K562 treated with DMSO at 1 percent for 4 hours (cell line): ENCODE results near the gene ASB1. TPM values are rescaled to one million over a fixed set of nuclear protein-coding genes. Genes with fewer than 3 reads are reported as not detected.

Experiments used
- total RNA-seq: library from RNA; unstranded; fragments of 300-600 nt; gene quantifications from 2 replicates; pipeline ENCODE4 v1.2.3, GENCODE V29; 2022; ENCODE audit not compliant: insufficient read depth

Gene ASB1
- 9.3 and 14.0 TPM in 2 replicates for total RNA-seq

GRCh38 chr2:238426568-238427434 lies at the start of gene ASB1:
Gene ASB1, plus strand, starts transcription at chr2:238426927. Its CDS starts 144 bp downstream, at chr2:238427071.

Other genes starting within 250 kb of the ASB1 start
- 27.4 and 27.6 TPM in 2 replicates for gene ILKAP, start 223.2 kb upstream of the ASB1 start, total RNA-seq
- 203 and 206 TPM in 2 replicates for gene HES6, start 186.9 kb upstream of the ASB1 start, total RNA-seq
- 1.6 and 1.8 TPM in 2 replicates for gene PER2, start 138.3 kb upstream of the ASB1 start, total RNA-seq
- gene TRAF3IP1, start 106.4 kb upstream of the ASB1 start, total RNA-seq = 2.6 and 2.9 TPM in 2 replicates